IMR-90 (cell line): ENCODE data around the gene MTM1. TPM values are rescaled to one million over a fixed set of nuclear protein-coding genes. Genes with fewer than 3 reads are reported as not detected.

Experiments
- ATAC-seq: fragments of 200-7000 bp; cut with Tn5 transposase; 2 replicates; pipeline ENCODE4 v1.9.1; 2020; ENCODE audit warnings: low read depth, mild to moderate bottlenecking, moderate library complexity
- BruUV-seq: library from RNA; stranded (reverse); fragments of 400-500 nt; replicated peaks from 2 replicates; lab custom pipeline; 2021; lab: Mats Ljungman, UMichigan
- CTCF ChIA-PET: fragments of 300-600 bp; formaldehyde crosslinking; extraction: SDS; loops from one replicate; lab custom pipeline; 2021; ENCODE audit warnings: antibody characterized with exemption; lab: Yijun Ruan, JAX
- POLR2A ChIA-PET: fragments of 300-600 bp; sonication (Branson Sonifier 250); formaldehyde crosslinking; loops from one replicate; lab custom pipeline; 2022; ENCODE audit warnings: antibody characterized with exemption; ENCODE audit not compliant: unreplicated experiment; lab: Charles Lee
- DNase-seq: peaks from one replicate; pipeline ENCODE4 v3.0.0; 2013
- H2AFZ ChIP-seq: replicated peaks from 2 replicates; pipeline ENCODE3; 2013; ENCODE audit warnings: low read length, mild to moderate bottlenecking; ENCODE audit not compliant: poor library complexity
- H2AK5ac ChIP-seq: 2 replicates; pipeline ENCODE4 v1.6.1; 2013; ENCODE audit warnings: low read depth, low read length, inconsistent platforms
- H2AK9ac ChIP-seq: replicated peaks from 2 replicates; pipeline ENCODE3; 2013; ENCODE audit warnings: mild to moderate bottlenecking, low read depth, low read length, moderate library complexity; ENCODE audit not compliant: poor library complexity
- H2BK120ac ChIP-seq: 2 replicates; pipeline ENCODE4 v1.6.1; 2013; ENCODE audit warnings: low read depth, low read length, inconsistent platforms
- H2BK15ac ChIP-seq: 3 replicates; pipeline ENCODE4 v1.6.1; 2013; ENCODE audit warnings: low read depth, low read length, inconsistent platforms
- H2BK20ac ChIP-seq: 2 replicates; pipeline ENCODE4 v1.6.1; 2013; ENCODE audit warnings: low read depth, mild to moderate bottlenecking, inconsistent platforms, low read length, moderate library complexity
- H2BK5ac ChIP-seq: 2 replicates; pipeline ENCODE4 v1.6.1; 2013; ENCODE audit warnings: mild to moderate bottlenecking, low read depth, low read length, inconsistent platforms; ENCODE audit not compliant: poor library complexity, severe bottlenecking
- H3K14ac ChIP-seq: replicated peaks from 2 replicates; pipeline ENCODE4 v1.6.1; 2013; ENCODE audit warnings: low read depth, low read length, inconsistent platforms
- H3K18ac ChIP-seq: 2 replicates; pipeline ENCODE4 v1.6.1; 2013; ENCODE audit warnings: low read depth, low read length, control low read depth
- H3K23ac ChIP-seq: 2 replicates; pipeline ENCODE4 v1.6.1; 2013; ENCODE audit warnings: low read depth, low read length, inconsistent platforms
- H3K27ac ChIP-seq: 2 replicates; pipeline ENCODE4 v1.5.1; 2013; ENCODE audit warnings: mild to moderate bottlenecking, control low read depth, low read length; ENCODE audit not compliant: insufficient read depth
- H3K27me3 ChIP-seq: 2 replicates; pipeline ENCODE4 v1.6.1; 2013; ENCODE audit warnings: low read length; ENCODE audit not compliant: control insufficient read depth, insufficient read depth
- H3K36me3 ChIP-seq: 2 replicates; pipeline ENCODE4 v1.6.1; 2013; ENCODE audit warnings: low read length, mixed read lengths; ENCODE audit not compliant: control insufficient read depth, insufficient read depth
- H3K4ac ChIP-seq: 2 replicates; pipeline ENCODE4 v1.6.1; 2013; ENCODE audit warnings: low read depth, low read length, inconsistent platforms
- H3K4me1 ChIP-seq: 2 replicates; pipeline ENCODE4 v1.6.1; 2013; ENCODE audit warnings: low read length, mixed read lengths; ENCODE audit not compliant: control insufficient read depth, insufficient read depth
- H3K4me2 ChIP-seq: 2 replicates; pipeline ENCODE4 v1.6.1; 2013; ENCODE audit warnings: low read depth, mild to moderate bottlenecking, control low read depth, low read length, moderate library complexity
- H3K4me3 ChIP-seq: 2 replicates; pipeline ENCODE4 v1.5.1; 2013; ENCODE audit warnings: low read depth, mild to moderate bottlenecking, control low read depth, low read length, moderate library complexity; ENCODE audit not compliant: insufficient read depth
- H3K56ac ChIP-seq: 2 replicates; pipeline ENCODE4 v1.6.1; 2013; ENCODE audit warnings: low read length, inconsistent platforms; ENCODE audit not compliant: insufficient read depth; ENCODE audit errors: extremely low read depth
- H3K79me1 ChIP-seq, 2 experiments: 2 replicates each; pipeline ENCODE4 v1.6.1; 2013; ENCODE audit warnings: low read length in 2 of 2, inconsistent platforms in 1 of 2, low read depth in 1 of 2
- H3K9ac ChIP-seq: 2 replicates; pipeline ENCODE4 v1.6.1; 2013; ENCODE audit warnings: low read depth, low read length, control low read depth
- H3K9me1 ChIP-seq: 2 replicates; pipeline ENCODE4 v1.6.1; 2013; ENCODE audit warnings: low read length, inconsistent platforms; ENCODE audit not compliant: insufficient read depth
- H3K9me3 ChIP-seq: 2 replicates; pipeline ENCODE4 v1.6.1; 2013; ENCODE audit warnings: low read length; ENCODE audit not compliant: control insufficient read depth, insufficient read depth
- H4K20me1 ChIP-seq: 2 replicates; pipeline ENCODE4 v1.6.1; 2013; ENCODE audit warnings: low read length, inconsistent platforms; ENCODE audit not compliant: insufficient read depth
- H4K5ac ChIP-seq: 2 replicates; pipeline ENCODE4 v1.6.1; 2013; ENCODE audit warnings: mild to moderate bottlenecking, low read depth, low read length, control low read depth
- H4K8ac ChIP-seq, 2 experiments: 2 replicates each; pipeline ENCODE4 v1.6.1; 2013; ENCODE audit warnings: low read depth in 2 of 2, low read length in 2 of 2, control low read depth in 1 of 2, inconsistent platforms in 1 of 2
- H4K91ac ChIP-seq: 2 replicates; pipeline ENCODE4 v1.6.1; 2013; ENCODE audit warnings: low read depth, low read length, inconsistent platforms; ENCODE audit not compliant: insufficient read depth
- BHLHE40 ChIP-seq: fragments of 150-350 bp; IDR thresholded peaks from 2 replicates; pipeline ENCODE4 v1.6.1; 2016; ENCODE audit warnings: mild to moderate bottlenecking, low read depth, low read length
- WGBS, 2 experiments: methylation state at CpG; one replicate each; pipeline versions ENCODE4 v1.1.5 to v1.1.7; 2013; ENCODE audit warnings: missing lambda C conversion rate in 2 of 2; ENCODE audit not compliant: insufficient read length in 1 of 2; ENCODE audit errors: extremely low coverage in 2 of 2; 5-methylcytosine and 5-hydroxymethylcytosine counted together
- dilution Hi-C: fragments of 300-500 bp; cut with HindIII; formaldehyde crosslinking; loops from one replicate; pipeline ENCODE4 v1.14.3; 2018; ENCODE audit warnings: low sequenced_read_pairs; ENCODE audit not compliant: unreplicated experiment
- in situ Hi-C: fragments of 300-500 bp; cut with MboI; formaldehyde crosslinking; loops from 3 replicates; pipeline ENCODE4 v1.14.3; 2019; ENCODE audit warnings: low sequenced_read_pairs, inconsistent platforms, mixed read lengths
- intact Hi-C: fragments of 100-400 bp; cut with micrococcal nuclease; formaldehyde crosslinking; loops from 2 replicates; pipeline ENCODE4 v1.10.0; 2022
- polyA plus RNA-seq, 3 experiments: library from polyadenylated mRNA; depleted of rRNA; stranded (reverse); fragments of >200 nt; gene quantifications; 2 replicates each; pipeline ENCODE4 v1.2.3, GENCODE V29; 2012; ENCODE audit warnings: low replicate concordance in 1 of 3
- total RNA-seq: library from RNA; depleted of rRNA; stranded (reverse); fragments of >200 nt; gene quantifications from 2 replicates; pipeline ENCODE4 v1.2.3, GENCODE V29; 2012

Gene MTM1
- total and polyA plus RNA-seq, 2 of the 4 experiments (the other 2 are of a cell fraction) = 3.8 to 5.6 TPM

DNA sequence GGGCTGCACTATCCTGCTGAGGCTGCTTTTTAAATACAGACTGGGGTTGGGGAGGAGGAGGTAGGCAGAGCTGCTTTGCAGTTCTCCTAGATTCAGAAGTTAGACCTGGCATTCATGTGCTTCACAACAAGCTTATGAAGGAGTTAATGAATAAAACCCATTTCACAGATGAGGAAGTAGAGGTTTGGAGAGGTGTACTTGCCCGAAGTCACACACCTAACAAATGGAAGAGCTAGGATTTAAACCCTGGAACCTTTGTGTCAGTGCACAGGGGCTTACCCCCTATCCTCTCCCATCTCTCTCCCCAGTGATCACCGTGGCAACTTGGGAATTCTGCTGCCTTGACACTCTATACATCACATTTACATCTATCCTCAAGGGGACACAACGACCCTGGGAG is 3.6 kb upstream of the MTM1 start:
- TF ChIP-seq BHLHE40 = no peak
- Histone ChIP-seq H3K36me3 (no peaks in the 10 kb centered on the region), H2BK5ac (no peak overlapping the region), H3K27ac (no peak overlapping the region), H4K20me1 (no peaks in the 10 kb centered on the region), H3K9me1 (no peaks in the 10 kb centered on the region), H2AK5ac (no peak overlapping the region), H4K91ac (no peak overlapping the region), H3K23ac (no peak overlapping the region), H3K27me3 (peaks cover 3% of the 10 kb centered on the region; the same call in 1 of the 2 replicates), H2BK20ac (no peak overlapping the region), H3K4me2 (no peak overlapping the region), H2BK15ac (no peak overlapping the region), H2AFZ (no peak overlapping the region), H3K14ac (no peak overlapping the region), H3K9ac (no peak overlapping the region), H3K56ac (no peak overlapping the region), H3K4me1 (no peaks in the 10 kb centered on the region), H3K4ac (no peak overlapping the region), H3K18ac (no peak overlapping the region), H4K8ac (no peak overlapping the region), H3K79me1 (peaks cover 6 to 9% of the 10 kb centered on the region in 2 experiments; a peak in 3 of 4 replicates), H4K5ac (no peak overlapping the region), H2AK9ac (no peak overlapping the region), H2BK120ac (no peak overlapping the region), H3K4me3 (no peak overlapping the region), H3K9me3 (no peaks in the 10 kb centered on the region)
- no TSS peak for BruUV-seq
- no CpG with 5 or more reads among the region's 3 CpGs for WGBS, 2 experiments
- ChIA-PET CTCF (interaction anchor here (0.6 kb wide), 1 partner anchor 115 kb away, joined by 3 read pairs; no protein-coding TSS in a partner anchor), POLR2A (no interaction called here)
- intact Hi-C loops (no loop called here), dilution Hi-C loops (no loop called here), in situ Hi-C loops (no loop called here)
- ATAC-seq (no peak), DNase-seq (no peak)
